Neuronal stem cell (in vitro differentiated cells): ENCODE data around the gene ZNF627.
"Not testable (repeated sequence)": the region's sequence is repeated elsewhere in the genome, so short reads cannot be mapped to it uniquely, and the experiment has no call there.

Source experiments
- DNase-seq: peaks from one replicate; pipeline ENCODE4 v3.0.0-alpha.2; 2013; ENCODE audit warnings: low spot score
- H2AFZ ChIP-seq: one replicate; pipeline ENCODE4 v1.6.1; 2013; ENCODE audit warnings: mild to moderate bottlenecking, low read length, inconsistent platforms
- H2AK5ac ChIP-seq: 2 replicates; pipeline ENCODE4 v1.6.1; 2013; ENCODE audit warnings: low read depth, mild to moderate bottlenecking, inconsistent platforms, low read length, moderate library complexity, mixed read lengths
- H2BK120ac ChIP-seq: 2 replicates; pipeline ENCODE4 v1.6.1; 2013; ENCODE audit warnings: low read depth, mild to moderate bottlenecking, inconsistent platforms, low read length, moderate library complexity, mixed read lengths
- H2BK12ac ChIP-seq: one replicate; pipeline ENCODE4 v1.6.1; 2013; ENCODE audit warnings: low read length, inconsistent platforms
- H2BK15ac ChIP-seq: 2 replicates; pipeline ENCODE4 v1.6.1; 2013; ENCODE audit warnings: mild to moderate bottlenecking, low read length, inconsistent platforms, mixed read lengths
- H2BK5ac ChIP-seq: one replicate; pipeline ENCODE4 v1.6.1; 2013; ENCODE audit warnings: inconsistent platforms, mild to moderate bottlenecking, low read length, moderate library complexity
- H3K14ac ChIP-seq: one replicate; pipeline ENCODE4 v1.6.1; 2013; ENCODE audit warnings: low read length, inconsistent platforms
- H3K18ac ChIP-seq: 2 replicates; pipeline ENCODE4 v1.6.1; 2013; ENCODE audit warnings: low read length, inconsistent platforms
- H3K23ac ChIP-seq: 2 replicates; pipeline ENCODE4 v1.6.1; 2013; ENCODE audit warnings: low read depth, mild to moderate bottlenecking, mixed read lengths, low read length, inconsistent platforms; ENCODE audit not compliant: poor library complexity
- H3K27ac ChIP-seq: replicated peaks from 3 replicates; pipeline ENCODE4 v1.5.1; 2013; ENCODE audit warnings: low read length, inconsistent platforms
- H3K27me3 ChIP-seq, 3 experiments: 2 replicates each; pipeline ENCODE4 v1.6.1; 2013; ENCODE audit warnings: low read length in 3 of 3, mild to moderate bottlenecking in 2 of 3, inconsistent platforms in 1 of 3, low read depth in 1 of 3, mixed read lengths in 1 of 3, moderate library complexity in 1 of 3; ENCODE audit not compliant: control insufficient read depth in 3 of 3, insufficient read depth in 3 of 3
- H3K36me3 ChIP-seq, 2 donors: replicated peaks in 1 of 2; 2 replicates each; pipeline ENCODE4 v1.6.1; 2013; ENCODE audit warnings: low read length in 2 of 2; ENCODE audit not compliant: control insufficient read depth in 2 of 2, insufficient read depth in 2 of 2
- H3K4ac ChIP-seq: 2 replicates; pipeline ENCODE4 v1.6.1; 2013; ENCODE audit warnings: inconsistent platforms, mild to moderate bottlenecking, low read length, moderate library complexity
- H3K4me1 ChIP-seq, 2 donors: 1 replicate in 1 of 2; 2 replicates in 1 of 2; pipeline ENCODE4 v1.6.1; 2013; ENCODE audit warnings: low read length in 2 of 2, low read depth in 1 of 2; ENCODE audit not compliant: control insufficient read depth in 2 of 2, insufficient read depth in 1 of 2
- H3K4me2 ChIP-seq: one replicate; pipeline ENCODE4 v1.6.1; 2013; ENCODE audit warnings: mild to moderate bottlenecking, low read length, inconsistent platforms; ENCODE audit not compliant: insufficient read depth, poor library complexity, severe bottlenecking
- H3K4me3 ChIP-seq, 2 donors: 2 replicates each; pipeline ENCODE4 v1.5.1; 2013; ENCODE audit warnings: low read length in 2 of 2, mild to moderate bottlenecking in 2 of 2, inconsistent platforms in 1 of 2, moderate library complexity in 1 of 2
- H3K79me1 ChIP-seq: one replicate; pipeline ENCODE4 v1.6.1; 2013; ENCODE audit warnings: low read depth, mild to moderate bottlenecking, inconsistent platforms, low read length, moderate library complexity
- H3K9ac ChIP-seq: one replicate; pipeline ENCODE4 v1.6.1; 2013; ENCODE audit warnings: mild to moderate bottlenecking, low read depth, low read length, inconsistent platforms; ENCODE audit not compliant: poor library complexity
- H3K9me3 ChIP-seq, 2 donors: replicated peaks in 1 of 2; 2 replicates each; pipeline versions ENCODE3 to v1.6.1; 2013; ENCODE audit warnings: low read length in 2 of 2, mild to moderate bottlenecking in 2 of 2, inconsistent platforms in 1 of 2, low read depth in 1 of 2, mixed read lengths in 1 of 2, moderate library complexity in 1 of 2; ENCODE audit not compliant: control insufficient read depth in 2 of 2, insufficient read depth in 1 of 2
- H4K8ac ChIP-seq: one replicate; pipeline ENCODE4 v1.6.1; 2013; ENCODE audit warnings: low read depth, mild to moderate bottlenecking, inconsistent platforms, low read length, moderate library complexity
- H4K91ac ChIP-seq: one replicate; pipeline ENCODE4 v1.6.1; 2013; ENCODE audit warnings: low read length, low read depth, mild to moderate bottlenecking, inconsistent platforms; ENCODE audit not compliant: poor library complexity
- WGBS, 2 donors: extraction: QIAGEN DNeasy Blood & Tissue Kit; methylation state at CpG; one replicate each; pipeline ENCODE4 v1.1.7; 2013; ENCODE audit warnings: missing lambda C conversion rate in 2 of 2, mixed read lengths in 1 of 2; ENCODE audit not compliant: insufficient read length in 2 of 2, insufficient replicate concordance in 1 of 2; ENCODE audit errors: extremely low coverage in 2 of 2; 5-methylcytosine and 5-hydroxymethylcytosine counted together

Gene ZNF627

DNA sequence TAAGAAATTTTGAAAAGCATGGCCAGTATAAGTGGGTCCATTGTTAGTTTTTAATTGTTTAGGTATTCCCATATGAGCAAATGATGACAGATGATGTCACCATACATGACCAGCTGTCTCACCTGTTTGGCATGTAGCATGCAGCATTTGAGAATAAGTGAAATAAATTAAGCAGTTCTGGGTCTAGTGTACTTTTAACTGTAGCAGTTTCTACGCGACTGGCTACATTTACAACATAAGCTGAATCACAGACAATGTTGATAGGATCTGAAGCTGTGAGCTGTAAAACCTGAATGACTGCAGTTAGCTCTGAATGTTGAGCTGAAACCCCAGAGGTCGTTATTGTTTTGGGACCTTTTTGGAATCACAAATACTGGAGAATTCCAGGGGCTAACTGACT, 25.1 kb downstream of the ZNF627 start:
- not testable (repeated sequence) for H2AK5ac ChIP-seq, H3K4me1 ChIP-seq, DNase-seq, H4K91ac ChIP-seq, H3K14ac ChIP-seq, H3K79me1 ChIP-seq, H3K4ac ChIP-seq, H3K23ac ChIP-seq, H3K4me3 ChIP-seq, H3K27ac ChIP-seq, H3K18ac ChIP-seq, H3K9ac ChIP-seq, H3K4me2 ChIP-seq, H2BK5ac ChIP-seq, H4K8ac ChIP-seq, H2BK15ac ChIP-seq, H2AFZ ChIP-seq, H2BK12ac ChIP-seq, H2BK120ac ChIP-seq
- no CpG with 5 or more reads among the region's 3 CpGs for WGBS, 2 donors
- Histone ChIP-seq H3K9me3 (peaks cover 26 to 42% of the 10 kb centered on the region in 2 donors), H3K27me3 (peaks cover 0 to 10% (median 0%) of the 10 kb centered on the region in 3 experiments), H3K36me3 (peaks cover 26 to 48% of the 10 kb centered on the region in 2 donors)

DNA sequence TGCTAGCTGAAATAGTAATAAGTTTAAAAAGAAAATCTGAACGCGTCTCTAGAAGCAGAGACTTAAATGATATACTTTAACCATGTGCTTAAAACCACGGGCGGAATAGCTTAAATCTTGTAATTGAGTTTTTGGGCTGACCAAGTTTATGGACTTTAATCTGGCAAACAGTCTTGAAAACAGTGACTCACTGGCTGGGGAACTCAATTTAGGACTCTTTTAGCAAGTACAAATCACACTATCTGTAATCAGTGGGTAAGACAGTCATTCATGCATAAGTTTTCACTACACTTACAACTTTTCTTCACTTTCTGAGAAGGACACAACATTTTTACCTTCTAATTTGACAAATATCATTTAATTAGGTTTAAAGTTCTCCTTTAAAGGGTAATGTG, 26.8 kb downstream of the ZNF627 start:
- H3K79me1 ChIP-seq, result no peaks in the 10 kb centered on the region
- no peak overlapping the region for H2AFZ ChIP-seq
- H3K27ac ChIP-seq, result no peak overlapping the region
- H3K18ac ChIP-seq, result no peak overlapping the region
- H2BK120ac ChIP-seq, result no peak overlapping the region
- DNase-seq, result no peak
- no peak overlapping the region for H3K4me3 ChIP-seq
- no peak overlapping the region for H2BK5ac ChIP-seq
- no peak overlapping the region for H2BK15ac ChIP-seq
- H2AK5ac ChIP-seq, result no peak overlapping the region
- H3K4me1 ChIP-seq, result peaks cover 0 to 3% of the 10 kb centered on the region in 2 donors
- peaks cover 14 to 32% of the 10 kb centered on the region in 2 donors for H3K36me3 ChIP-seq
- peaks cover 0 to 10% (median 0%) of the 10 kb centered on the region in 3 experiments for H3K27me3 ChIP-seq
- no peak overlapping the region for H2BK12ac ChIP-seq
- H3K4me2 ChIP-seq, result no peak overlapping the region
- H3K23ac ChIP-seq, result no peak overlapping the region
- H3K4ac ChIP-seq, result no peak overlapping the region
- H3K9me3 ChIP-seq, result peaks cover 13 to 25% of the 10 kb centered on the region in 2 donors
- WGBS, 2 donors, result no CpG with 5 or more reads among the region's 4 CpGs
- no peak overlapping the region for H4K8ac ChIP-seq
- H3K14ac ChIP-seq, result no peak overlapping the region
- no peak overlapping the region for H3K9ac ChIP-seq
- no peak overlapping the region for H4K91ac ChIP-seq

DNA sequence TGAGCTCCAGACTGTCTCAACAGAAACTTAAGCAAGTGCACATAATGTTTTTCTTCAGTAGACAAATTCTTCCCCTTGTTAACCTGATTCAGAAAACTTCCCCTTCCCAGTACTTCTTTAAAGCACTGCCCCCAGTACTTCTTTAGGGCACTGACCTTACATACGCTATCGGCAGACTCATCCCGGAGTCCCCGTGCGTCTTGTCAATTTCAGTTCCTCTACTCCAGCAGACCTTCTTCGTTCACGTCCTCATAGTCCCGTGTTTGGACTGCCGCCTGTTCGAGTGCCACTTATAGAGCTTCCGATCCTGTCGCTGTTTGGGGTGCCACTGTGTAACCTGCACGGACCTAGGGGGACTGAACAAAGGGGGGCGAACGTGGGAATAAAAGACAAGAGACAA, 29.0 kb downstream of the ZNF627 start:
- no CpG with 5 or more reads among the region's 15 CpGs for WGBS, 2 donors
- Histone ChIP-seq H2AFZ (no peak overlapping the region), H2BK12ac (no peak overlapping the region), H3K4me3 (no peak overlapping the region), H4K91ac (no peak overlapping the region), H2BK15ac (no peak overlapping the region), H3K23ac (no peak overlapping the region), H2AK5ac (no peak overlapping the region), H3K4me1 (peaks cover 0 to 3% of the 10 kb centered on the region in 2 donors), H3K4ac (no peak overlapping the region), H3K27me3 (peaks cover 0 to 10% (median 0%) of the 10 kb centered on the region in 3 experiments), H3K18ac (no peak overlapping the region), H3K36me3 (peaks cover 0 to 10% of the 10 kb centered on the region in 2 donors), H3K9me3 (peaks cover 1 to 4% of the 10 kb centered on the region in 2 donors), H4K8ac (no peak overlapping the region), H3K4me2 (no peak overlapping the region), H2BK120ac (no peak overlapping the region), H3K79me1 (no peaks in the 10 kb centered on the region), H3K27ac (no peak overlapping the region), H2BK5ac (no peak overlapping the region), H3K9ac (no peak overlapping the region), H3K14ac (peak overlapping the region; percentile 1)
- no peak for DNase-seq

DNA sequence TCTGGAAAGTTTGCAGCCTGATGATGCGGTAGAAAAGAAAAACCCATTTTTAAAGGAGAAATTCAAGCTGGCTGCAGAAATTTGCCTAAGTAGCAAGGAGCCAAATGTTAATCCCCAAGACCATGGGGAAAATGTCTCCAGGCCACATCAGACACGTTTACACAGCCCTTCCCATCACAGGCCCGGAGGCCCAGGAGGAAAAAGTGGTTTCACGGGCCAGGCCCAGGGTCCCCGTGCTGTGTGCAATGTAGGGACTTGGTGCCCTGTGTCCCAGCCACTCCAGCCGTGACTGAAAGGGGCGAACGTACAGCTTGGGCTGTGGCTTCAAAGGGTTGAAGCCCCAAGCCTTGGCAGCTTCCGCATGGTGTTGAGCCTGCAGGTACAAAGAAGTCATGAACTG, 35.9 kb downstream of the ZNF627 start:
- Histone ChIP-seq H3K79me1 (no peaks in the 10 kb centered on the region), H3K4ac (no peak overlapping the region), H4K91ac (no peak overlapping the region), H4K8ac (no peak overlapping the region), H3K9me3 (peaks cover 0 to 3% of the 10 kb centered on the region in 2 donors), H3K18ac (no peak overlapping the region), H2BK12ac (no peak overlapping the region), H2BK5ac (no peak overlapping the region), H2BK15ac (no peak overlapping the region), H3K27me3 (no peaks in the 10 kb centered on the region), H3K4me1 (no peaks in the 10 kb centered on the region), H3K27ac (no peak overlapping the region), H2AK5ac (no peak overlapping the region), H3K14ac (no peak overlapping the region), H3K4me3 (no peak overlapping the region), H2BK120ac (no peak overlapping the region), H3K36me3 (no peaks in the 10 kb centered on the region), H3K4me2 (no peak overlapping the region), H2AFZ (no peak overlapping the region), H3K9ac (no peak overlapping the region), H3K23ac (no peak overlapping the region)
- no peak for DNase-seq
- no CpG with 5 or more reads among the region's 9 CpGs for WGBS, 2 donors
